Measurements from ENCODE around the gene ADISSP.
A peak's percentile ranks its signal among the peaks of the same experiment; 100 is the strongest.

Gene ADISSP

GRCh38 chr20:3714092-3714491 lies 53.5 kb downstream of the ADISSP start:
- no peak for DNase-seq (ENCODE audit: low read depth)

DNA sequence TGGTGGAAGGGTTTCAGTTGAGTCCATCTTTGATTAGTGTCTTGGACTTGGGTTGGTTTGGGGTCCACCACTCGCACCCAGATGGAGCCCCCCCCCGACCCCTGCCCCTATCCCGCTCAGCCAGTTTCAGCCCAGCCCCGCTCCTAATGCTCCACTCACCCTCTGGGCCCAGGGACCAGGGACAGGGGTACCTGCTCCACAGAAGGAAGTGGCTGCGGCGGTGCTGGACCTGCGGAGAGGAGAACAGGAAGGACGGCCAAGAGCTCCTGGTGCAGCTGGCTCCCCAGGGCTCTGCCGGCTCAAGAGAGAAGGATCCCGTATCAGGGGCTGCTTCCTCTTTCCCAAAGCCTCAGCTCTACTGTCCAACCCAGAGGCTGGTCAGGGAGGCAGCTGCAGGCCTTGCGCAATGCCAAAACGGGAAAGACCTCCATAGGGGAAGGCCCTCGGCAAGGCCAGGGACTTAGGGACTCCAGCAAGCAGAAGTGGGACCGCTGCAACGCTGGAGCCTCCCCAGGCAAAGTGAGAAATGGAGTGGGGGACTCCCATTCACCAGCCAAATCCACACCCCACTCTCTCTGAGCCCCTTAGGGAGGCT lies 55.2 kb downstream of the ADISSP start, which contains the start of gene SIGLEC1:
Gene SIGLEC1, minus strand, starts transcription at position 322 of the 595 bp plus-strand sequence. CDS start 5,472 bp downstream, outside the sequence.
- DNase-seq (ENCODE audit: low read depth) = no peak

DNA sequence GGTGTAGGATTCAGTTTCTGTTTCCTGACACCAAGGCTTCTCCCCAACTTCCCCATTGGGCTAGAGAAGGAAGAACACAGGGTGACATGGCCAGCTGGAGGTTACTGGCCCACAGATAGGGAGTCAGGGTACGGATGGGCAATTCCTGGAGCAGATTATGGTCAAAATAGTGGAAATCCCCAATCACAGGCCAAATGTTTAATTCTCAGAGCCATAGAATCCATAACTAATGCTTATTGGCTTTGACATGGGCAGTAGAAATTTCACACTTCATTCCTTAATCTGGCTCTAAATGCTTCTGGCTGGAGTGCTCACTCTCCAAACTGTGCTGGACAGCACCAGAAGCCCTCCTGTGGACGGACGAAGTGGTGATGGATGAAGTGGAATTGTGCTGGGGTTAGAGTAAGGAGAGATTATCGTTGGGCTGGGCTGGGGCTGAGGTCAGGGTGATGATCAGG lies 56.0 kb downstream of the ADISSP start:
- no peak for DNase-seq (ENCODE audit: low read depth)

DNA sequence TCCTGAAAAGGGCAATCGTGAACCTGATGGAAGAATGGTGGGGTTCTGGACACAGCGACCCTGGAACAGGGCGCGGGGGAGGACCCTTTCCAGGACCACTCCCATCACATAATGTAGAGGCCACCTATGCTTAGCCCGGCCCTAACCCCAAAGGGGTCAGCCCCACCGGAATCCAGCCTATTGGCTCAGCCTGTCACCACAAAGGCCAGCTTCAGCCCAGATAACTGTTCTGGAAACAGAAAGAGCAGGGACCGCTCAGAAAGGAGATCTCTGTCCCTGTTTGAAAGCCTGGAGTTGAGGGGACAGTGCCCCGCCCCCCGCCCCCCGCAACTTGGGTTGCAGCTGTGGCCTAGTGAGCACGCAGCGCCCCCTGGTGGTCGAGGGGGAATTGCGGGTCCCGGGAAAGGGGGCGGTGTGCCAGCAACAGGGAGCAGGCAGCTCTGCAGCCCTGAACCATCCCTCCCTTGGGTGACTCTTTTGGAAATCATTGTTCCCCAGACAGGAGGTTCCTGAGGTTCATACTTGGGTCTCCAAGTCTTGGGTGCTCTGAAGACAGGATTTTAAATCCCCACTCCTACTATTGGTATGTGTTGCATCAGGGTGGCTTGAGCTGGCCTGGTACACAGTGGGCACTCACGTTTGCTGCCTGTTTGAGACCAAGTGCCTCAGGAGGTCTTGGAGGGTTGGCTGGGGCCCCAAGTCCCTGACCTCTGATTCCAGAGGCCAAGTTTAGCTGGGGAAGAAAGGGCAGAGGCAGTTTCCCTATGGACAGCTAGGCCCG lies 56.7 kb downstream of the ADISSP start:
- DNase-seq (ENCODE audit: low read depth) = peak; percentile 62

DNA sequence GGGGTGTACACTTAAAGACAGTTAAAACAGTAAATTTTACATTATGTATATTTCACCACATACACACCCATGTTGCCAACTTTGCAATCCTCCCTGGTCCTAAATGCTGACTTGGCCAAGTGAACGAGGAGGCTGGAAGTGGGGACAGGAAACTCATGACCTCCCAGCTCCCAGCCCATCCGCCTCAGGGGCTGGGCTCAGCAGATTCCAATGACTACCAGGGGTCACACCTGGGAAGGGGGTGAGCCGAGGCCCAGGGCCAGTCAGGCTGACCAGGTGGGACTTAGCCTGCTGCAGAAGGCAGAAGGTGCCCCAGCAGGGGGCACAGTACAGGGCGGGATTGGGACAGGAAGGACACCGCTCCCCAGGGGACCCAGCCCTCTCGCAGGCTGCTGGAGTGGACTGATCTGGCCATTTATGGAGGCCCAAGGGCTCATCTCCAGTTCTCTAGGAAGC lies 57.5 kb downstream of the ADISSP start:
- DNase-seq (ENCODE audit: low read depth) = no peak

DNA sequence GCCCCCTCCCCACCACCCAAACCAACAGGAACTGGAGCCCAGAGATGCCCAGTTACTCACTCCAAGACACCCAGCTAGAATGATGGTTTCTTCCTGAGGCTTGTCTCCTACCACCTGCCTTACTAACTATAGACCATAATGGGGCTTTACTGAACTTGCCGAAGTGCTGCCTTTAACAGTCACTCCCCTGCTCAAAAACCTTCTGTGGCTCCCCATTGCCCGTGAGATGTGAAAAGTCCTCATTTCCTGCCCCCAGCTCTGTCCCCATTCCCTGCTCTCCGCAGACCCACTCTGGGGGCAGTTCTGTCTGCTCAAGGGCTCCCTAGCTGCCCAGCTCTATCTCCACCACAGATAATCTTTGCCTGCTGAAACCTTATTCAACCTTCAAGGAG lies 60.0 kb downstream of the ADISSP start:
- DNase-seq (ENCODE audit: low read depth) = no peak

- DNase-seq (ENCODE audit: low read depth) = no peak
These were observed 60.6 kb downstream of the ADISSP start for GRCh38 chr20:3706774-3707507.

GRCh38 chr20:3705970-3706739 lies 61.4 kb downstream of the ADISSP start:
- DNase-seq (ENCODE audit: low read depth) = no peak

- DNase-seq (ENCODE audit: low read depth) = no peak
These were observed 62.0 kb downstream of the ADISSP start for GRCh38 chr20:3705491-3705969.

GRCh38 chr20:3704087-3704486 lies 63.5 kb downstream of the ADISSP start:
- no peak for DNase-seq (ENCODE audit: low read depth)

Measured in activated T-helper 9 cell treated with anti-CD3 and anti-CD28 coated beads, Interleukin-2, amount 50 U/mL, for 16 hours (primary cell).